ENCODE data around the gene ZNF764. TPM values are rescaled to one million over a fixed set of nuclear protein-coding genes. Genes with fewer than 3 reads are reported as not detected.

ZNF764 gene
- total RNA-seq, 1 donor from 2014 or later, result 20.2 TPM

GRCh38 chr16:30588651-30589050 lies 30.5 kb upstream of the ZNF764 start:
- no peak overlapping the region for H3K27ac Mint-ChIP-seq
- no peak for DNase-seq (ENCODE audit: extremely low spot score, unreplicated experiment)
- H3K36me3 Mint-ChIP-seq, result peaks cover 12% of the 10 kb centered on the region
- H3K4me1 Mint-ChIP-seq (ENCODE audit: unreplicated experiment), result peaks cover 16% of the 10 kb centered on the region
- no peak for TF ChIP-seq CTCF (conservative IDR thresholded peaks at IDR 0.05)
- no peaks in the 10 kb centered on the region for H3K27me3 Mint-ChIP-seq
- no peak overlapping the region for H3K4me3 Mint-ChIP-seq
- peaks cover 4% of the 10 kb centered on the region for H3K9me3 Mint-ChIP-seq

DNA sequence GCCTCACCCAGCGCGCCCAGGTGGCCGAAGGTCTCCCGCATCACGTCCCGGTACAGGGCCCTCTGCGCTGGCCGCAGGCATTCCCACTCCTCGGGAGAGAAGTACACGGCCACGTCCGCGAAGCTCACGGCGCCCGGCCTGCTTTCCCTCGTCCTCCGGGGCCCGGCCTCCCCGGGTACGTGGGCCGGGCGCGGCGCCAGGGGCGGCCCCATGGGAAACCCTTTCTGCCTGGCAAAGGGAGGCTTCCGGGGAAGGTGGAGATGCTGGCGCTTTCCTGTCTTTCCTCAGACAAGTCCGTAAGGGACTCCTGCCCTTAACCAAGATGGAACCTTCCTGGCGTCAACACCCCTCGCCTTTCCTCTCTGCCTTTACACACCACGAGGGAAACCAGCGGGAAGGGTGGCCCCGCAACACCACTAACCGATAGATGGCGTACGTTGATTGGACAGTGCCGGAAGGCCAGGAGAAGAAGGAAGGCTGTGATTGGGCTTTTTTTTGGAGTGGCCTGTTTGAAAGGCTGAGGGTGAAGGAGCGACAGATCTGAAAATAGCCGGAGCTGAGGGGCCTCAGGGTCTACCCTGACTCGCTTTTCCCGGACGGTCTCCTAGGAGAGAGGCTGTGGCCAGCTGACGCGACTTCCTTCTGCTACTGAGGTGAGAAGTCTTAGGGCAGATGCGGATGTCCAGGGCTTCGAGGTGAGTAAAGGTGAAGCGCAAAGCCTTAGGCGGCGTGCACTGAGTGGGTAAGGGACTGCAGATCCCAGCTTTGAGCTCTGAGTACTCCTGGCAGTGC lies 27.4 kb upstream of the ZNF764 start, which contains the start of gene ZNF785:
ZNF785 (minus strand) TSS at position 298 of the 792 bp plus-strand sequence; CDS start at position 212, 86 bp downstream.
- peak within 1 kb of the TSS; percentile 95 for H3K4me3 Mint-ChIP-seq
- H3K36me3 Mint-ChIP-seq, result peaks cover 16% of the 10 kb centered on the region
- H3K27ac Mint-ChIP-seq, result peak within 1 kb of the TSS; percentile 91
- TF ChIP-seq CTCF (conservative IDR thresholded peaks at IDR 0.05), result peak; percentile 20
- H3K4me1 Mint-ChIP-seq (ENCODE audit: unreplicated experiment), result peaks cover 16% of the 10 kb centered on the region
- H3K9me3 Mint-ChIP-seq, result peaks cover 4% of the 10 kb centered on the region
- peak; percentile 93 for DNase-seq (ENCODE audit: extremely low spot score, unreplicated experiment)
- H3K27me3 Mint-ChIP-seq, result no peaks in the 10 kb centered on the region

GRCh38 chr16:30585022-30585399 lies 26.8 kb upstream of the ZNF764 start:
- TF ChIP-seq CTCF (conservative IDR thresholded peaks at IDR 0.05), result no peak
- H3K36me3 Mint-ChIP-seq, result peaks cover 16% of the 10 kb centered on the region
- no peak for DNase-seq (ENCODE audit: extremely low spot score, unreplicated experiment)
- H3K9me3 Mint-ChIP-seq, result peaks cover 4% of the 10 kb centered on the region
- peak overlapping the region; percentile 95 for H3K4me3 Mint-ChIP-seq
- peak overlapping the region; percentile 86 for H3K27ac Mint-ChIP-seq
- no peaks in the 10 kb centered on the region for H3K27me3 Mint-ChIP-seq
- peaks cover 16% of the 10 kb centered on the region for H3K4me1 Mint-ChIP-seq (ENCODE audit: unreplicated experiment)

- Mint-ChIP-seq H3K4me1 (ENCODE audit: unreplicated experiment) (peaks cover 12% of the 10 kb centered on the region), H3K36me3 (peaks cover 16% of the 10 kb centered on the region), H3K27ac (no peak overlapping the region), H3K9me3 (peaks cover 4% of the 10 kb centered on the region), H3K4me3 (peak overlapping the region; percentile 31), H3K27me3 (no peaks in the 10 kb centered on the region)
- TF ChIP-seq CTCF (conservative IDR thresholded peaks at IDR 0.05), result no peak
- no peak for DNase-seq (ENCODE audit: extremely low spot score, unreplicated experiment)
Measured at GRCh38 chr16:30582611-30583340, 24.6 kb upstream of the ZNF764 start.

DNA sequence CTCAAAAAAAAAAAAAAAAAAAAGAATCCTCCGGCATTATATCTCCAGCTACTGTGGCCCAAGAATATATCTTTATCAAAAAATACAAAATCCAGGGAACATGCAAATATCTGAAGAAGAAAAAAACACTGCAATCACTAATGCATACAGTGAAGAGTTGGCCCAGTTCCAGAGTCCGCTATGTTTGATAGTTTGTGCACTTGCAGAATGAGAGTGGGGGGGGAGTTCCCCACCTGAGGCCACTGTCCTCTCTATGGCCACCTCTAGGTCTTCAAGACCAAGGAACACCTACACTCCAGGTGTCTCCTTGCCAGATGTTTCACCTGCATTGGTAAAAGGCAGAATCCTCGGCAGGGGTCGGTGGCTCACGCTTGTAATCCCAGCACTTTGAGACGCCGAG lies 23.3 kb upstream of the ZNF764 start:
- no peaks in the 10 kb centered on the region for H3K27me3 Mint-ChIP-seq
- no peak overlapping the region for H3K4me3 Mint-ChIP-seq
- H3K4me1 Mint-ChIP-seq (ENCODE audit: unreplicated experiment), result peaks cover 5% of the 10 kb centered on the region
- H3K36me3 Mint-ChIP-seq, result peaks cover 12% of the 10 kb centered on the region
- peaks cover 4% of the 10 kb centered on the region for H3K9me3 Mint-ChIP-seq
- DNase-seq (ENCODE audit: extremely low spot score, unreplicated experiment), result no peak
- TF ChIP-seq CTCF (conservative IDR thresholded peaks at IDR 0.05), result no peak
- no peak overlapping the region for H3K27ac Mint-ChIP-seq

All from type B pancreatic cell (in vitro differentiated cells).